Neutrophil (primary cell): ENCODE results near the gene CCBE1.

Experiments
- H3K27ac ChIP-seq: fragments of 200-600 bp; sonication (generic); 2 replicates; pipeline ENCODE4 v1.5.1; 2016; ENCODE audit warnings: mild to moderate bottlenecking, moderate library complexity
- H3K27me3 ChIP-seq: fragments of 200-600 bp; sonication (generic); 2 replicates; pipeline ENCODE4 v1.6.0; 2016; ENCODE audit warnings: mild to moderate bottlenecking
- H3K36me3 ChIP-seq: fragments of 200-600 bp; sonication (generic); 2 replicates; pipeline ENCODE4 v1.5.1; 2017
- H3K4me1 ChIP-seq, 2 experiments: fragments of 200-600 bp in 1 of 2; sonication (generic) in 1 of 2; 1 replicate in 1 of 2; 2 replicates in 1 of 2; pipeline versions ENCODE4 v1.5.1 to v1.6.1; 2013 to 2016; ENCODE audit warnings: low read depth in 1 of 2, low read length in 1 of 2, mild to moderate bottlenecking in 1 of 2, moderate library complexity in 1 of 2; ENCODE audit not compliant: control insufficient read depth in 1 of 2, insufficient read depth in 1 of 2
- H3K4me3 ChIP-seq, 2 experiments: fragments of 200-600 bp in 1 of 2; sonication (generic) in 1 of 2; 1 replicate in 1 of 2; 2 replicates in 1 of 2; pipeline ENCODE4 v1.5.1; 2013 to 2016; ENCODE audit warnings: low read depth in 1 of 2, low read length in 1 of 2, mild to moderate bottlenecking in 1 of 2, moderate library complexity in 1 of 2
- H3K9me3 ChIP-seq: fragments of 200-600 bp; sonication (generic); 2 replicates; pipeline ENCODE4 v1.5.1; 2016
- TF ChIP-seq, protein P1 (sequence below): fragments of 200-600 bp; sonication (generic); IDR thresholded peaks from 2 replicates; pipeline ENCODE4 v1.5.1; 2016; ENCODE audit warnings: antibody characterized with exemption

CCBE1 gene

GRCh38 chr18:59665057-59666006, 31.9 kb downstream of the CCBE1 start:
- TF ChIP-seq, protein P1, sequence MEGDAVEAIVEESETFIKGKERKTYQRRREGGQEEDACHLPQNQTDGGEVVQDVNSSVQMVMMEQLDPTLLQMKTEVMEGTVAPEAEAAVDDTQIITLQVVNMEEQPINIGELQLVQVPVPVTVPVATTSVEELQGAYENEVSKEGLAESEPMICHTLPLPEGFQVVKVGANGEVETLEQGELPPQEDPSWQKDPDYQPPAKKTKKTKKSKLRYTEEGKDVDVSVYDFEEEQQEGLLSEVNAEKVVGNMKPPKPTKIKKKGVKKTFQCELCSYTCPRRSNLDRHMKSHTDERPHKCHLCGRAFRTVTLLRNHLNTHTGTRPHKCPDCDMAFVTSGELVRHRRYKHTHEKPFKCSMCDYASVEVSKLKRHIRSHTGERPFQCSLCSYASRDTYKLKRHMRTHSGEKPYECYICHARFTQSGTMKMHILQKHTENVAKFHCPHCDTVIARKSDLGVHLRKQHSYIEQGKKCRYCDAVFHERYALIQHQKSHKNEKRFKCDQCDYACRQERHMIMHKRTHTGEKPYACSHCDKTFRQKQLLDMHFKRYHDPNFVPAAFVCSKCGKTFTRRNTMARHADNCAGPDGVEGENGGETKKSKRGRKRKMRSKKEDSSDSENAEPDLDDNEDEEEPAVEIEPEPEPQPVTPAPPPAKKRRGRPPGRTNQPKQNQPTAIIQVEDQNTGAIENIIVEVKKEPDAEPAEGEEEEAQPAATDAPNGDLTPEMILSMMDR: no peak
- Histone ChIP-seq H3K4me3 (no peak overlapping the region), H3K36me3 (no peaks in the 10 kb centered on the region), H3K9me3 (no peaks in the 10 kb centered on the region), H3K27me3 (peaks cover 5% of the 10 kb centered on the region), H3K27ac (no peak overlapping the region), H3K4me1 (no peaks in the 10 kb centered on the region)

DNA sequence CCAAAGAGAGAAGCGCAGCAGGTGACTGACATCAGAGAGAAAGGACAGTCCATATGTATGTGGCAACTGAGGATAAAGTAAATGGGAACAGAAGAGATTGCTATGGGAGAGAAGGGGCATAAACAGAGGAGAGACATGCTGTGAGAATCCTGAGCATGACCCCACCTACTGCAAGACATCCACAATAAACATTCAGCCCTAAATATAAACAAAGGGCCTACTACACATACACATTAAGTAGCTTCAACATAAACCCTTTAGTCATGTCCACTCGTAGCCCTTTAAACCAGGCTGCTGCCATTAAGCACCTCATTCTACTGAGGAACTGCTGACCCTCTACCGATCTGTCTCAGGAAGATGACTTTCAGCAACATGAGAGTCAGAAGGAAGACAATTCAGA, 32.9 kb downstream of the CCBE1 start:
- no peak overlapping the region for H3K4me3 ChIP-seq
- H3K4me1 ChIP-seq: no peaks in the 10 kb centered on the region

GRCh38 chr18:59663096-59663495, 34.1 kb downstream of the CCBE1 start:
- TF ChIP-seq, protein P1: no peak
- Histone ChIP-seq H3K4me3 (no peak overlapping the region), H3K9me3 (no peaks in the 10 kb centered on the region), H3K4me1 (no peaks in the 10 kb centered on the region), H3K27ac (no peak overlapping the region), H3K27me3 (peaks cover 13% of the 10 kb centered on the region), H3K36me3 (no peaks in the 10 kb centered on the region)

More for the DNA sequence above, 32.9 kb downstream of the CCBE1 start:
- TF ChIP-seq, protein P1: no peak
- no peak overlapping the region for H3K27ac ChIP-seq
- H3K36me3 ChIP-seq: no peaks in the 10 kb centered on the region
- H3K27me3 ChIP-seq: peaks cover 13% of the 10 kb centered on the region
- no peaks in the 10 kb centered on the region for H3K9me3 ChIP-seq

- Histone ChIP-seq H3K27me3 (peaks cover 13% of the 10 kb centered on the region), H3K4me1 (no peaks in the 10 kb centered on the region), H3K9me3 (no peaks in the 10 kb centered on the region), H3K36me3 (no peaks in the 10 kb centered on the region), H3K27ac (no peak overlapping the region), H3K4me3 (no peak overlapping the region)
- TF ChIP-seq, protein P1: no peak
Observed at GRCh38 chr18:59661891-59662701, 35.1 kb downstream of the CCBE1 start.

GRCh38 chr18:59660786-59661743, 36.2 kb downstream of the CCBE1 start:
- no peak overlapping the region for H3K4me3 ChIP-seq
- H3K27ac ChIP-seq: no peak overlapping the region
- no peaks in the 10 kb centered on the region for H3K36me3 ChIP-seq
- no peaks in the 10 kb centered on the region for H3K4me1 ChIP-seq
- TF ChIP-seq, protein P1: no peak
- peaks cover 13% of the 10 kb centered on the region for H3K27me3 ChIP-seq
- no peaks in the 10 kb centered on the region for H3K9me3 ChIP-seq
